Measurements from ENCODE around the gene REEP6.
"Not testable (repeated sequence)": the region's sequence is repeated elsewhere in the genome, so short reads cannot be mapped to it uniquely, and the experiment has no call there.

Gene REEP6

GRCh38 chr19:1470305-1471009 lies 20.5 kb upstream of the REEP6 start:
- in situ Hi-C loops (cut with MboI; ENCODE audit: low pct_unique_long_range_greater_than_20kb, low sequenced_read_pairs): no loop called here

GRCh38 chr19:1471010-1471514 lies 19.9 kb upstream of the REEP6 start:
- no peak for DNase-seq
- in situ Hi-C loops (cut with MboI; ENCODE audit: low pct_unique_long_range_greater_than_20kb, low sequenced_read_pairs): no loop called here

More at GRCh38 chr19:1470305-1471009, 20.5 kb upstream of the REEP6 start:
- peak; percentile 48 for DNase-seq

GRCh38 chr19:1471515-1472160 lies 19.3 kb upstream of the REEP6 start:
- in situ Hi-C loops (cut with MboI; ENCODE audit: low pct_unique_long_range_greater_than_20kb, low sequenced_read_pairs): no loop called here
- peak; percentile 36 for DNase-seq

- in situ Hi-C loops (cut with MboI; ENCODE audit: low pct_unique_long_range_greater_than_20kb, low sequenced_read_pairs): no loop called here
Observed at GRCh38 chr19:1472231-1473084, 18.5 kb upstream of the REEP6 start.

GRCh38 chr19:1473085-1473851 lies 17.7 kb upstream of the REEP6 start:
- in situ Hi-C loops (cut with MboI; ENCODE audit: low pct_unique_long_range_greater_than_20kb, low sequenced_read_pairs): no loop called here
- DNase-seq: no peak

More at GRCh38 chr19:1472231-1473084, 18.5 kb upstream of the REEP6 start:
- no peak for DNase-seq

- in situ Hi-C loops (cut with MboI; ENCODE audit: low pct_unique_long_range_greater_than_20kb, low sequenced_read_pairs): no loop called here
- DNase-seq: no peak
Observed at GRCh38 chr19:1474011-1474764, 16.8 kb upstream of the REEP6 start.

GRCh38 chr19:1474765-1475351 lies 16.1 kb upstream of the REEP6 start:
- no peak for DNase-seq
- in situ Hi-C loops (cut with MboI; ENCODE audit: low pct_unique_long_range_greater_than_20kb, low sequenced_read_pairs): no loop called here

GRCh38 chr19:1475751-1476437 lies 15.1 kb upstream of the REEP6 start:
- DNase-seq: no peak
- in situ Hi-C loops (cut with MboI; ENCODE audit: low pct_unique_long_range_greater_than_20kb, low sequenced_read_pairs): no loop called here

- in situ Hi-C loops (cut with MboI; ENCODE audit: low pct_unique_long_range_greater_than_20kb, low sequenced_read_pairs); DNase-seq: not testable (repeated sequence)
Observed at GRCh38 chr19:1477056-1477455, 13.9 kb upstream of the REEP6 start.

GRCh38 chr19:1478934-1479707 lies 11.9 kb upstream of the REEP6 start, which contains the start of gene C19orf25:
TSS of gene C19orf25 (minus strand) at chr19:1479215. CDS start at chr19:1478903, 312 bp downstream.
- DNase-seq: peak; percentile 96
- in situ Hi-C loops (cut with MboI; ENCODE audit: low pct_unique_long_range_greater_than_20kb, low sequenced_read_pairs): no loop called here

- in situ Hi-C loops (cut with MboI; ENCODE audit: low pct_unique_long_range_greater_than_20kb, low sequenced_read_pairs): no loop called here
- no peak for DNase-seq
Observed at GRCh38 chr19:1481224-1481892, 9.6 kb upstream of the REEP6 start.

GRCh38 chr19:1481893-1482360 lies 9.1 kb upstream of the REEP6 start:
- in situ Hi-C loops (cut with MboI; ENCODE audit: low pct_unique_long_range_greater_than_20kb, low sequenced_read_pairs): no loop called here
- no peak for DNase-seq

GRCh38 chr19:1482361-1483130 lies 8.4 kb upstream of the REEP6 start:
- in situ Hi-C loops (cut with MboI; ENCODE audit: low pct_unique_long_range_greater_than_20kb, low sequenced_read_pairs): no loop called here
- DNase-seq: no peak

- in situ Hi-C loops (cut with MboI; ENCODE audit: low pct_unique_long_range_greater_than_20kb, low sequenced_read_pairs): no loop called here
- no peak for DNase-seq
Observed at GRCh38 chr19:1483131-1483978, 7.6 kb upstream of the REEP6 start.

All from KBM-7 (cell line).